Prostate gland (tissue), 2 donors: ENCODE measurements around the gene BDNF.

Experiments used
- CTCF ChIP-seq, 4 experiments: fragments of 200-600 bp in 2 of 4; fragments of 450-650 bp in 2 of 4; sonication (generic) in 2 of 4; IDR thresholded peaks; 1 replicate in 3 of 4; 2 replicates in 1 of 4; pipeline ENCODE4 v1.5.1; 2016 to 2019; ENCODE audit warnings: antibody characterized with exemption in 4 of 4, mild to moderate bottlenecking in 2 of 4, moderate library complexity in 2 of 4
- POLR2A ChIP-seq: fragments of 450-650 bp; IDR thresholded peaks from one replicate; pipeline ENCODE4 v1.6.1; 2016; ENCODE audit warnings: antibody characterized with exemption, mild to moderate bottlenecking
- POLR2AphosphoS5 ChIP-seq: sonication (generic); formaldehyde crosslinking; IDR thresholded peaks from one replicate; pipeline ENCODE4 v1.6.1; 2017; ENCODE audit warnings: antibody characterized with exemption

- TF ChIP-seq CTCF (IDR thresholded peaks at IDR 0.05) (no peak), POLR2A (no peak), POLR2AphosphoS5 (no peak)
Observed at GRCh38 chr11:27623945-27624523, 76.2 kb downstream of the BDNF start.
